ENCODE measurements around the gene RNASE11.
"Not testable (repeated sequence)": the region's sequence is repeated elsewhere in the genome, so short reads cannot be mapped to it uniquely, and the experiment has no call there.

RNASE11 gene

DNA sequence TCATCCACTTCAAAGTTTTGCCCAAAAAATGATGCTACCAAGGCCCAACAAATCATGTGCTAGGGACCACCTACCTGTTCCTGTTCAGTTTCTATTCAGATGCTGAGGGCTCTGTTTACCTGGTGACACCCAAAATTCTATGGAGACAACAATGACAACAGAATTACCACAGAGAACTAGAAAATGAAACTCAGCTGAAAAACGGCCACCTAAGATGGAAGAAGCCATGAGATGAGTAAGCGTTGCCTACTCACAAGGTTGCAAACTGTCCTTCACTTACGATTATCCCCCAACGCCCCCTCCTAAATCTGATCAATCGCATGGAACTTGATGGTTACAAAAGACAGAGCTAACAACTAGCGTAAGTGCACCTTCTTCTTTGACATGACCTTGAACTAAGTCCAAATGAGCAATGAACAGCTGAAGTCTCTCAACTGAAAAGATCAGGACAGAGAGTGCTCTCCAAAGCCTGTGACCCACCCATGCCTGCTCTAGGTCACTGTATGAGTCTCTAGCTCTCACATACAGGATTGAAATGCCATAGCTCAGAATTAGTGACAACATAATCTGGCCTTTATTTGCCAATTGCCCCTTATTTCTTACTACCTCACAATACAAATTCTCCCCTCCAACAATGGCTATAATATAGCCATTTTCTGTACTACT lies at the start of gene RNASE11:
TSS of gene RNASE11 (minus strand) at position 513 of the 666 bp plus-strand sequence.
- DNase-seq (ENCODE audit: low spot score) = no peak

DNA sequence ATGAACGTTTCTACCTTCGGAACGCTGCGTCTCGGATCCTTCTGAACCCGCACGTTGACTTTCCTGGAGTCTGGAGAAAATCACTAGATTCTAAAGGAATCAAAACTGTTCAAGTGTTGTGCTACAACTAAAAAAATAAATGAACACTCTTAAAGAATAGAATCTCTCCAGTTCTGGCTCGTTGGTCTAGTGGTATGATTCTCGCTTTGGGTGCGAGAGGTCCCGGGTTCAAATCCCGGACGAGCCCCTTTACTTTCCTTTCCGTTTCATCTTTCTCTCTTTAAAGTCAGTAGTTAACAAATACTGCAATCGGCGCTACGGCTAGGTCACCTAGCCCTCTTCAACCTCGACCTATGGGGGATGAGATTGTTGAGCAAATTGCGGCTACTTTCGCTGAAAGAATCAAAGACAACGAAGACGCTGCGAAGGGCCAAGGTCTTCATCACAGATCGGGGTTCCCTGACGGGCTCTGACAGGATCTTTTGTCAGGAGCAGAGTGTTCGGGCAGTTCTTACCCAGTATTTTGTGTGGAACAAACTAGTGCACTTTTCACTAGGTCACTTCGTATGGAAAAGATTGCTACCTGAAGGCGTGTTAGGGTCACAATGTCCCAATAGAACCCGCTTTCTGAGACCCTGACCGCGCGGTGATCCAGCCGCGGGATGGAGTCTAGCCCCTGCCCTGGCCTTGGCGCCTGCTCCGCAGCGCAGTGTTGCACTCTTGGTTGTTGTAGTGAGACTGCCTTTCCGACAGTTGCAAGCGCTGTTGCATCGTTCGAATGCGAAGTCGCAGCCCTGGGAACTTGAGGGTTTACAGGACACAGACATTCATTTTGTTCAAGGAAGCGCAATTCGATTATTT lies 45.3 kb upstream of the RNASE11 start:
- peak; percentile 91 for DNase-seq (ENCODE audit: low spot score)

DNA sequence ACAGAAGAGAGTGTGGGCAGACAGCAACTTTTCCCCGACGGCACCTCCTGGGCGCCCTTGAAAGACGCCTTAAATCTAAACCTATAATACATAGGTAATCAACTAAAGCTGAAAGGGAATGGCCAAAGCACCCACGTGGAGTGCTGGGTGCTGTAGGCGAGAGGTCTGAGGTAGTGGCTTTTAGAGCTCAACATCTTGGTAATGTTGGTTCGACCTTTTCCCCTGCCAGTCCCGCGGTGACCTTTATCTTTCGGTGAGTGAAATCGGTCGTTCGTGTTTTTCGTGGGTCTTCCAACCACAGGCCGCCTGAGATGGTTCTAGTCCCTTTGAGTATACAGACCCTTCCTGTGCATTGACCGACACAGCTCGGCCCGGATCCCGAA lies 44.6 kb upstream of the RNASE11 start:
- DNase-seq (ENCODE audit: low spot score) = peak; percentile 8

GRCh38 chr14:20631880-20632389 lies 44.1 kb upstream of the RNASE11 start:
- peak; percentile 81 for DNase-seq (ENCODE audit: low spot score)

- DNase-seq (ENCODE audit: low spot score) = peak; percentile 71
These were observed 43.5 kb upstream of the RNASE11 start for GRCh38 chr14:20631023-20631879.

DNA sequence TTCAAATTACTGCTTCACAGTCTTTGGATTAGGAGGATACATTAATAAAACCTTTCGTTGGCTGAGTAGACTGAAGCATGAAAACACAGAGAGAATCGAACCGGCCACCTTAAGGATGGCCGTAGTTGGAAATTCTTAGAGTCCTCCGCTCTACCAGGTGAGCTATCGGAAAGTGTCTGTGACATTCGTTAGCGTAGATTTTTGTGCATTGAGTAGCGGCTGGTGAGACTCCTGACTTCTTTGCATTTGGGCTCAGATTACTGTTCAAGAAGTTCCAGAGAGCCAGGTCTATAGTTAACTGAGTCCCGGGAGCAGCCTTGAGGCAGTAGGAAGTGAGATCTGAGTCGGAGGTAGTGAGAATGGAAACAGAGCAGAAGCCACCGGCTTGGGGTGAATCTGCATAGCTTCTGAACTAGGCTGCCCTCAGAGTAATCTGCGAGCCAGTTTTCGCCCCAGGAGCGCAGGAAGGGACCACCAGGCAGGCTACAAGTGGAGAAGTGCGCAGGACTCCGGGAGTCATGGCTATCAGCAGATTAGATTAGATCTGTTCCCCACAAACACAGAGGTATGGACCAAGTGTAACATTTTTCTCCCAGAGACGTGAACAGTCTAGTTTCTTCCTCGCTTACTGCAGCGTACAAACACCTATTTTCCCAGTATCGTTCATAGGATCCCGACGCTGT lies 42.7 kb upstream of the RNASE11 start:
- DNase-seq (ENCODE audit: low spot score) = peak; percentile 89

DNA sequence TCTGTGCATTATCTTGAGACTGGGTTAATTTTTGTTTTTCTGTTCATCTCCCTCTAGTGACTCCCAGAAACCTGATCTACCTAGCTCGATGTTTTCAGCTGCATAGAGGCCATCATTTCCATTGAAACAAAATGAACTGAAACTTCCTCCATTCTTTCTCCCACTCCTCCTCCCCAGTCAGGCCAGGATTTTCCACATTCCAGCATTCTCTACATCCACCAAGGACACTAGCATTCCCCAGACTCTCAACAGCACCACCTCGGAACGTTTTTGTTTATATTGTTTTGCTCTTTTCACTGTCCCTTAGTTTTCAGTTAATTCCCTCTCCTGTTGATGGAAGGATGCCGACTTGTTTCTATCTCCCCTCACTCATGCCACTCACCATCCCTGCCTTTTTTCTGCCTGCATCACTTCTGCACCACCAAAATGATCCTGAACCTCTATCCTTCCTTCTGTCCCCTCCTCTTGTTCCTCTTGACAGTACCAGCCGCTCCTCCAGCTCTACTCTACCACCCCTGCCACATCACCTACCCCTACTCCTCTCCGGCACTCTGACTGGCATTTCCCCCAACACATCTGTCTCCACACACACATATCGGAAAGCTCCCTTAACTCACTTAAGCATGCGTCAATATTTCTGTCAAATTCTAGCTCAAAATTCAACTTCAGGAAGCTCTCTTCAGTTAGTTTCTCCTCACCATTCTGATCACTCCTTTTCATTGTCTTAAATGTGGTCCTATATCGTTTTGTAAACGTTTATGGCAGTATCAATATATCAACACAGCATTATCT lies 40.5 kb upstream of the RNASE11 start:
- DNase-seq (ENCODE audit: low spot score) = no peak

GRCh38 chr14:20627346-20628027 lies 39.7 kb upstream of the RNASE11 start:
- no peak for DNase-seq (ENCODE audit: low spot score)

DNA sequence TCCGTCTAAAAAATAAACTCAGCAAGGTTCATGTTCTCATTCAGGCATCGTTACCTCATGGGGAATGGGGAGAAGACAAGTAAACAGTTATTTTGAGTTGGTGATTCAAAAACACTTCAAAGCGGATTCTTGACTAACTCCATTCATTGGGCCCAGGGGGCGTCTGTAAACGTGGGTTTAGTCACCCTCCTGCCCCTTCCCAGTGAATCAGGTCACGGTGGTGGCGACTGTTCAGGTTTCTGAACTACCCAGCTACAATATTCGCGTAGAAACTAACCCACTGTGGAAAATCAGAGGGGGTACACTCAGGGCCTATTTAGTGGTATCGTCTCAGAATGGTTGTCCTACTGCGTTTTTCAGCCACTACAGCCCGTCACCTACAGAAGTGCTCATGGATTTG lies 38.5 kb upstream of the RNASE11 start:
- no peak for DNase-seq (ENCODE audit: low spot score)

GRCh38 chr14:20624495-20625070 lies 36.8 kb upstream of the RNASE11 start:
- DNase-seq (ENCODE audit: low spot score) = peak; percentile 83

DNA sequence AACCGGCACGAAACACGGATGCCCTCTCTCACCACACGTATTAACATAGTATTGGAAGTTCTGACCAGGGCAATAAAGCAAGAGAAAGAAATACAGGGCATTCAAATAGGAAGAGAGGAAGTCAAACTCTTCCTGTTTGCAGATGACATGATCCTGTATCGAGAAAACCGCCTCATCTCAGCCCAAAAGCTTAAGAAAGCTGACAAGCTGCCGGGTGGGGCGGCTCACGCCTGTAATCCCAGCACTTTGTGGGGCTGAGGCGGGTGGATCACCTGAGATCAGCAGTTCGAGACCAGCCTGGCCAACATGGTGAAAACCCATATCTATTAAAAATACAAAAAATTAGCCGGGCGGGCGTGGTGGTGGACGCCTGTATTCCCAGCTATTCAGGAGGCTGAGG lies 36.0 kb upstream of the RNASE11 start:
- no peak for DNase-seq (ENCODE audit: low spot score)

GRCh38 chr14:20622816-20623291 lies 35.1 kb upstream of the RNASE11 start:
- no peak for DNase-seq (ENCODE audit: low spot score)

GRCh38 chr14:20620798-20621478 lies 33.1 kb upstream of the RNASE11 start:
- no peak for DNase-seq (ENCODE audit: low spot score)

DNA sequence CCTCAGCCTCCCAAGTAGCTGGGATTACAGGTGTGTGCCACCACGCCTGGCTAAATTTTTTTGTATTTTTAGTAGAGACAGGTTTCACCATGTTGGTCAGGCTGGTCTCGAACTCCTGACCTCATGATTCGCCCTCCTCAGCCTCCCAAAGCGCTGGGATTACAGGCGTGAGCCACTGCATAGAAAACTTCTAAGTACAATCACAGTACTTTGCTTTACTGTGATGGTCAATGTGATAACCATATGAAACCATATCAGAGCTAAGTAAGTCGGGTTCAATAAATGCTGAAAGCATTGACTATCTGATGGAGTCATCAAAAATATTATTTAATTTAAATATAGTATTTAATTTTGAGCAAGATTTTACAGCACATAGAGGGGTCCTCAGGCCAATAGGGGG lies 31.9 kb upstream of the RNASE11 start:
- not testable (repeated sequence) for DNase-seq (ENCODE audit: low spot score)

GRCh38 chr14:20618271-20618749 lies 30.5 kb upstream of the RNASE11 start:
- peak; percentile 75 for DNase-seq (ENCODE audit: low spot score)

- DNase-seq (ENCODE audit: low spot score) = no peak
These were observed 29.6 kb upstream of the RNASE11 start for GRCh38 chr14:20617138-20618003.

DNA sequence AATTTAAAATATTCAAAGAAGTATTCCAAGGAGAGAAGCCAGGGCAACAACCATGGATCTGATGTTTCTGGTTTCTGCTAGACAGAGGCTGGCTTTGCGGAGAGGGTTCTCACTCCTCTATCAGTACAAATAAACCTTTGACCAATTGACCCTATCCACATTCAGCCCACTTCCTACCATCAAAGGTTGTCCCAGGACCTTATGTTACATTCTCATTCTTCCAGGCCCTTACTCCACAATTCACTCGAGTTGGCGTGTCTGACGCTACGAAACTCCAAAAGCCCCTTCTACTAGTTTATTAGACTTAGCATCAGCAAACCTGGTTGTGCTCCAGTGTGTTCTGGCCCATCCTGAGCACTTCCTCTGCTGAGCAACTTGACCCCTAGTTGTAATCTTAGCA lies 28.2 kb upstream of the RNASE11 start:
- no peak for DNase-seq (ENCODE audit: low spot score)

Data from kidney tubule cell (primary cell).